RWPE1 (cell line): ENCODE measurements around the gene TMEM184A.
A peak's percentile ranks its signal among the peaks of the same experiment; 100 is the strongest.

Experiments
- CTCF ChIA-PET: fragments of 350-600 bp; sonication (Branson Sonifier 250); formaldehyde crosslinking; extraction: SDS; loops from one replicate; lab custom pipeline; 2021; lab: Yijun Ruan, JAX
- POLR2A ChIA-PET: fragments of 400-600 bp; formaldehyde crosslinking; extraction: SDS; loops from one replicate; lab custom pipeline; 2020; ENCODE audit warnings: antibody characterized with exemption; ENCODE audit not compliant: low non-redundant PET; lab: Yijun Ruan, JAX
- DNase-seq: peaks from one replicate; pipeline ENCODE4 v3.0.0; 2012; ENCODE audit warnings: low spot score
- H3K27ac ChIP-seq: fragments of 450-650 bp; 2 replicates; pipeline ENCODE4 v1.5.1; 2017
- TF ChIP-seq, protein P1 (sequence below): fragments of 450-650 bp; conservative IDR thresholded peaks from 2 replicates; pipeline ENCODE4 v1.5.1; 2017; ENCODE audit warnings: low read depth, mild to moderate bottlenecking

The TMEM184A gene

DNA sequence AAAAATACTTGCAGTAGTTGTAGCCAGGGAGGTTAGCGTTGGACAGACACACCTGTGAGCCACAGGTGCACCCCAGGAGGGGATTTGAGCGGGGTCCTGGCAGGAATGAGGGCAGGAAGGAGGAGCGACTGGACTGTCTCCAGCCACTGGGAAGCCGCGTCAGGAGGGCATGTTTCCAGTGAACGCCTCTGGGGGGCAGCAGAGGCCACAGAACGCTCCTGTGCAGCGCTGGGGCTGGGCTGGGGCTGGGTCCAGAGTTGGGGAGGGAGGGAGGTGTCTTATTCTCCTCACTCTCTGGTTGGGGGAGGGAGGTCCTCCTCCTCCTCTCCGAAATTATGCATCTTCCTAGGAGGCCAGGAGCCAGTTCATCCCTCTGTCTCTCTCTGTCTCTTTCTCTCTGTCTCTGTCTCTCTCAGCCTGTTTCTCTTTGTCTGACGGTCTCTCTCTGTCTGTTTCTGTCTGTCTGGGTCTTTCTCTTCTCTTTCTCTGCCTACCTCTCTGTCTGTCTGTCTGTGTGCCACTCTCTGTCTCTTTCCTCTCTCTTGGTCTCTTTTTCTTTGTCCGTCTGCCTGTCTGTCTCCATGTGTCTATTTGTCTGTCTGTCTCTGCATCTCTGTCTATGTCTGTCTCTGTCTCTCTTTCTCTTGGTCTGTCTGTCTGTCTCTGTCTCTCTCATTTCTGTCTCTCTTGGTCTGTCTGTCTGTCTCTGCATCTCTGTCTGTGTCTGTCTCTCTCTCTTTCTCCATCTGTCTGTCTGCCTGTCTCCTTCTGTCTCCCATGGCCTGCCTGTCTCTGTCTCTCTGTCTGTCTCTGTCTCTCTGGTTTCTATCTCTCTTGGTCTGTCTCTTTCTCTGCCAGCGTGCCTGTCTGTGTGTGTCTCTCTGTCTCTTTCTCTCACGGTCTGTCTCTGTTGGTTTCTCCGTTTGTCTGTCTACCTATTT is 23.7 kb upstream of the TMEM184A start:
- TF ChIP-seq, protein P1, sequence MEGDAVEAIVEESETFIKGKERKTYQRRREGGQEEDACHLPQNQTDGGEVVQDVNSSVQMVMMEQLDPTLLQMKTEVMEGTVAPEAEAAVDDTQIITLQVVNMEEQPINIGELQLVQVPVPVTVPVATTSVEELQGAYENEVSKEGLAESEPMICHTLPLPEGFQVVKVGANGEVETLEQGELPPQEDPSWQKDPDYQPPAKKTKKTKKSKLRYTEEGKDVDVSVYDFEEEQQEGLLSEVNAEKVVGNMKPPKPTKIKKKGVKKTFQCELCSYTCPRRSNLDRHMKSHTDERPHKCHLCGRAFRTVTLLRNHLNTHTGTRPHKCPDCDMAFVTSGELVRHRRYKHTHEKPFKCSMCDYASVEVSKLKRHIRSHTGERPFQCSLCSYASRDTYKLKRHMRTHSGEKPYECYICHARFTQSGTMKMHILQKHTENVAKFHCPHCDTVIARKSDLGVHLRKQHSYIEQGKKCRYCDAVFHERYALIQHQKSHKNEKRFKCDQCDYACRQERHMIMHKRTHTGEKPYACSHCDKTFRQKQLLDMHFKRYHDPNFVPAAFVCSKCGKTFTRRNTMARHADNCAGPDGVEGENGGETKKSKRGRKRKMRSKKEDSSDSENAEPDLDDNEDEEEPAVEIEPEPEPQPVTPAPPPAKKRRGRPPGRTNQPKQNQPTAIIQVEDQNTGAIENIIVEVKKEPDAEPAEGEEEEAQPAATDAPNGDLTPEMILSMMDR, result peak; percentile 95
- CTCF ChIA-PET, result interaction anchor here (0.6 to 0.9 kb wide), 10 partner anchors 106 to 768 kb away, joined by 3 to 9 read pairs (median 4); no protein-coding TSS in a partner anchor
- POLR2A ChIA-PET, result no interaction called here
- no peak overlapping the region for H3K27ac ChIP-seq
- DNase-seq, result peak; percentile 76

DNA sequence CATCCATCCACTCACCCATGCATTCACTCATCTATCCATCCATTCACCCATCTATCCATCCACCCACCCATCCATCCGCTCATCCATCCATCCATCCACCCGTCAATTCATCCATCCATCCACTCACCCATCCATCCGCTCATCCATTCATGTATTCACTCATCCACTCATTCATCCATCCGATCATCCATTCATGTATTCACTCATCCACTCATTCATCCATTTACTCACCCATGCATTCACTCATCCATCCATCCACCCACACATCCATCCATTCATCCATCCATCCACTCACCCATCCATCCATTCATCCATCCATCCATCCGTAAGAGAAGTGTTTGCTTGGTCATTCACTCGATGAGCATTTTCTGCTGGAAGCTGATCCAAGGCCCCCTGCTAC is 22.5 kb upstream of the TMEM184A start:
- ChIA-PET CTCF (interaction anchor here (0.6 to 0.9 kb wide), 4 partner anchors 63 to 631 kb away, joined by 3 to 9 read pairs (median 4); no protein-coding TSS in a partner anchor), POLR2A (no interaction called here)
- TF ChIP-seq, protein P1, result no peak
- DNase-seq, result no peak
- no peak overlapping the region for H3K27ac ChIP-seq

DNA sequence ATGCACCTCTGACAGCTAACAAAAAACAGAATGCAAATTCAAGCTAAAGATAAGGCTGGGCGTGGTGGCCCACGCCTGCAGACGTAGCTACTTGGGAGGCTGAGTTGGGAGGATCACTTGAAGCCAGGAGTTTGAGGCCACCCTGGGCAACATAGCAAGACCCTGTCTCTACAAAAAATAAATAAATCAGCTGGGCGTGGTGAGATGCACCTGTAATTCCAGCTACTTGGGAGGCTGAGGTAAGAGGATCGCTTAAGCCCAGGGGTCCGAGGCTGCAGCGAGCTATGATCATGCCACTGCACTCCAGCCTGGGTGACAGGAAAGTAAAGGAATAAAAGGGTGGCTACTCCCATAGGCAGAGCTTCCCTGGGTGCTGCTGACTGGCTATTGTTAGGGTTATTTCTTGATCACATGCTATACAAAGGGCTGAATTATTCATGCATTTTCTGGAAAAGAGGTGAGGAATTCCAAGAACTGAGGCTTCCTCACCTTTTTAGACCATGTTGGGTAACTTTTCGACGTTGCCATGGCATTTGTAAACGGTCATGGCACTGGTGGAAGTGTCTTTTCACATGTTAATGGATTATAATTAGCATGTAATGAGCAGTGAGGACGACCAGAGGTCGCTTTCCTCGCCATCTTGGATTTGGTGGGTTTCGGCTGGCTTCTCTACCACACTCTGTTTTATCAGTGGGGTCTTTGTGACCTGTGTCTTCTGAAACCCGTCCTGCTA is 20.7 kb upstream of the TMEM184A start:
- CTCF ChIA-PET, result interaction anchor here (0.6 kb wide), 1 partner anchor 145 kb away, joined by 3 read pairs; no protein-coding TSS in a partner anchor
- TF ChIP-seq, protein P1, result no peak

DNA sequence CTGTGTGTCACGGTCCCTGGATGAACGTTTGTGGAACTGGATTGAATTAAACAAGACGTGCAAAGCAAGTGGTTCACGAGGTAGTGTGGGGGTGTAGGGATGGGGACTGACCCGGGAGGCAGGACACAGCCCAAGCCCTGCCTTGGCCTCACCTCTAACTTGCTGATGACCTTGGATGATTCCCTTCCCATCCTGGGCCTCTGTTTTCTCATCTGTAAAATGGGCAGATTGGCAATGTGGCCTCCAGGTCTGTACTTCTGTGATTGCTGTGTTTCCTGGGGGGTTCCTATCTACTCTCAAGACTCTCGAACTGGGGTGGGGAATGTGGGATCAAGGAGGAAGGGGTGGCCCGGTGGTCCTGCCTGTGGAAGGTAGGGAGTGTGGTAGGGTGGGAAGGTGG is 19.8 kb upstream of the TMEM184A start:
- no peak for DNase-seq
- ChIA-PET CTCF (no interaction called here), POLR2A (no interaction called here)
- TF ChIP-seq, protein P1, result no peak
- H3K27ac ChIP-seq, result no peak overlapping the region

More for the DNA sequence above, 20.7 kb upstream of the TMEM184A start:
- POLR2A ChIA-PET, result no interaction called here
- no peak overlapping the region for H3K27ac ChIP-seq
- DNase-seq, result no peak

DNA sequence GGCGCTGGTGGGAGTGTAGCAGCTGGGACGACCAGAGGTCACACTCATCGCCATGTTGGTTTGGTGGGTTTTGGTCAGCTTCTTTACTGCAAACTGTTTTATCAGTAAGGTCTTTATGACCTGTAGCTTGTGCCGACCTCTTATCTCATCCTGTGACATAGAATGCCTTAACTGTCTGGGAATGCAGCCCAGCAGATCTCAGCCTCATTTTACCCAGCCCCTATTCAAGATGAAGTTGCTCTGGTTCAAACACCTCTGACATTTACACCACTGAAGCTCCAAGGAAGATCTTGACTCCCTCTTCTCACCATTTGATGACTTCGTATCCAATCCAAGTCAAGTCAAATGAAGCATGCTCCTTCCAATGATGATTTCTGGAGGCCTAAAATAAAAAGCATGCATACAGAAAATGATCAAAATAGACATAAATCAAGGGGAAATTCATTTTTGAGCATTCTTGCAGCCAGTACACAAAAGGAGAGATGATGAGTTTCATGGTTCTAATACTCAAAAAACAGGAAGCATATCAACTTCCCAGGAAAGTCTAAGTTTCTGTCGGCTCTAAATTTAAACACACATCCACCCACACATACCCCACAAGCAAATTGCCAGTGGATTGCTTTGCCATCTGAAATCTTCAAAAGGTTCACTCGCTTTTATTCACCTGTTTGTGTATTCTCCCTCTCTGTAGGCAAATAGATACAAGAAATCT is 16.3 kb upstream of the TMEM184A start:
- no peak for DNase-seq
- ChIA-PET POLR2A (no interaction called here), CTCF (interaction anchor here (0.6 kb wide), 1 partner anchor 44 kb away, joined by 8 read pairs; no protein-coding TSS in a partner anchor)
- TF ChIP-seq, protein P1, result no peak
- peak overlapping the region; percentile 96; the same call in 1 of the 2 replicates for H3K27ac ChIP-seq
